ENCODE measurements around the gene RPS25. TPM values are rescaled to one million over a fixed set of nuclear protein-coding genes. Genes with fewer than 3 reads are reported as not detected.

RPS25 gene
- total and polyA plus RNA-seq, 4 donors: 483 to 2,643 (median 958) TPM

DNA sequence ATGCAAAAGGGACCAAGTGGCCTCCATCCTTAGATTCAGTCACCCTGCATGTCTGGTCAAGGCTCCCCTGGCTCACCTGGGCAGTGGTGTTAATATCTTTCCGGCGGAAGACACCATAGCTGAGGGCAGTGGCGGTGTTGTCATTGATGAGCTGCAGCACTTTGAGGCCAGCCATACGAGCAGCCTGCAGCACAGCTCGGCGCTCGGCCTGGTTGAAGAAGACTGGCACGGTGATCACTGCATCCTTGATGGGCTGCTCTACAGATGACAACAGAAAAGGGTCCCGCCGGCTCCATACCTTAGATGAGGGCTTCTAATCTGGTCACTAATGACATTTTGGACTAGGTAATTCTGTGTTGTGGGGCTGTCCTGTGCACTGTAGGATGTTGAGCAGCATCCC, 36.3 kb upstream of the RPS25 start:
- H3K36me3 ChIP-seq (ENCODE audit: control insufficient read depth in 4 of 4, insufficient read depth in 4 of 4, low read length in 4 of 4): peaks cover 20 to 51% (median 43%) of the 10 kb centered on the region in 4 donors

DNA sequence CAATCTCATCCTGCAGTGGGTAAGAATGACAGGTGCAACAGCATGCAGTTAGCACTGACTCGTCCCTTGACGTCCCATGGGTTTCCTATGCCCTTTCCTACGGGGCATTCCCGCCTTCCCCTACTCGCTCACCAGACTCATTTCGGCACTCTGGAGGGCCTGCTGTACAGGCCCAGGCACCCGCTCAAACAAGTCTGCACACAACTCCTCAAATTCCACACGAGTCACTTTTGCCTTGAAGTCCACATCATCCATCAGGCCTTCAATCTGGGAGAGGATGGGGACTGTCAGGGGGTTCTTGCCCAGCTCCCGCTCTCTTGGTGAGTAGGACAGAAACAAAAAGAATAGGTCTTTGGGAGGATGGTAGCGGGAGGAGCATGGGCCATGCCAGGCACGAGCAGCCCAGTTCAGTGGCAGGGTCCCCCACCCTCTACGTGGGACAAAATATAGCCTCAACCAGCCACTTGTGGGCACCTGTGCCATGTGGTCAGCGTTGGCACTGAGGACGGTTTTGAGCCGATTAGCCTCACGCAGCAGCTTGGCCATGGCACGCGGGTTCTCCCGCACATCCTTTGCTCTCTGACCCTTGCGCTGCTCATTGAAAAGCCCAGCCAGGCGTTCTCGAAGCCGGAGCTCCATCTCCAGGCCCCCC, 34.1 kb upstream of the RPS25 start:
- H3K36me3 ChIP-seq (ENCODE audit: control insufficient read depth in 4 of 4, insufficient read depth in 4 of 4, low read length in 4 of 4): peaks cover 40 to 68% (median 55%) of the 10 kb centered on the region in 4 donors
- WGBS, 2 donors: 96% methylated on average over 23 of the region's 23 CpGs

More for the DNA sequence above, 36.3 kb upstream of the RPS25 start:
- no peak overlapping the region for H3K9ac ChIP-seq (ENCODE audit: insufficient read depth in 1 of 2, low read length in 2 of 2)
- no peak for TF ChIP-seq CTCF (IDR thresholded peaks at IDR 0.05; ENCODE audit: control extremely low read depth, extremely low read depth)
- no peaks in the 10 kb centered on the region for H3K27me3 ChIP-seq (ENCODE audit: control insufficient read depth in 3 of 3, insufficient read depth in 3 of 3, low read length in 2 of 3)
- no peak overlapping the region for H3K4me3 ChIP-seq
- 97% methylated on average over 10 of the region's 10 CpGs for WGBS, 2 donors
- no peak overlapping the region for H3K27ac ChIP-seq (ENCODE audit: low read depth in 1 of 2, low read length in 1 of 2)
- H3K4me1 ChIP-seq (ENCODE audit: control insufficient read depth in 5 of 5, insufficient read depth in 5 of 5, low read length in 5 of 5): peaks cover 0 to 13% (median 7%) of the 10 kb centered on the region in 5 donors
- DNase-seq: no peak
- ATAC-seq (ENCODE audit: insufficient read depth, low FRiP score): no peak
- H3K9me3 ChIP-seq (ENCODE audit: control insufficient read depth in 4 of 4, insufficient read depth in 3 of 4, low read length in 3 of 4): no peaks in the 10 kb centered on the region

GRCh38 chr11:119051440-119052162, 33.5 kb upstream of the RPS25 start:
- Histone ChIP-seq H3K9me3 (ENCODE audit: control insufficient read depth in 4 of 4, insufficient read depth in 3 of 4, low read length in 3 of 4) (no peaks in the 10 kb centered on the region), H3K9ac (ENCODE audit: insufficient read depth in 1 of 2, low read length in 2 of 2) (no peak overlapping the region), H3K36me3 (ENCODE audit: control insufficient read depth in 4 of 4, insufficient read depth in 4 of 4, low read length in 4 of 4) (peaks cover 41 to 71% (median 58%) of the 10 kb centered on the region in 4 donors), H3K27me3 (ENCODE audit: control insufficient read depth in 3 of 3, insufficient read depth in 3 of 3, low read length in 2 of 3) (no peaks in the 10 kb centered on the region), H3K4me3 (no peak overlapping the region), H3K4me1 (ENCODE audit: control insufficient read depth in 5 of 5, insufficient read depth in 5 of 5, low read length in 5 of 5) (peaks cover 0 to 9% (median 4%) of the 10 kb centered on the region in 5 donors), H3K27ac (ENCODE audit: low read depth in 1 of 2, low read length in 1 of 2) (no peak overlapping the region)
- DNase-seq (no peak), ATAC-seq (ENCODE audit: insufficient read depth, low FRiP score) (no peak)
- WGBS, 2 donors: 88 to 90% methylated on average over 17 of the region's 17 CpGs
- TF ChIP-seq CTCF (IDR thresholded peaks at IDR 0.05; ENCODE audit: control extremely low read depth, extremely low read depth): no peak

More for the DNA sequence above, 34.1 kb upstream of the RPS25 start:
- Histone ChIP-seq H3K4me3 (no peak overlapping the region), H3K4me1 (ENCODE audit: control insufficient read depth in 5 of 5, insufficient read depth in 5 of 5, low read length in 5 of 5) (peaks cover 0 to 9% (median 4%) of the 10 kb centered on the region in 5 donors), H3K9ac (ENCODE audit: insufficient read depth in 1 of 2, low read length in 2 of 2) (no peak overlapping the region), H3K27ac (ENCODE audit: low read depth in 1 of 2, low read length in 1 of 2) (no peak overlapping the region), H3K9me3 (ENCODE audit: control insufficient read depth in 4 of 4, insufficient read depth in 3 of 4, low read length in 3 of 4) (no peaks in the 10 kb centered on the region), H3K27me3 (ENCODE audit: control insufficient read depth in 3 of 3, insufficient read depth in 3 of 3, low read length in 2 of 3) (no peaks in the 10 kb centered on the region)
- no peak for ATAC-seq (ENCODE audit: insufficient read depth, low FRiP score)
- TF ChIP-seq CTCF (IDR thresholded peaks at IDR 0.05; ENCODE audit: control extremely low read depth, extremely low read depth): no peak
- no peak for DNase-seq
